H4 (cell line): ENCODE measurements around the gene TWSG1. TPM values are rescaled to one million over a fixed set of nuclear protein-coding genes. Genes with fewer than 3 reads are reported as not detected.

ENCODE experiments used
- total RNA-seq: library from RNA; depleted of rRNA; stranded (reverse); fragments of >200 nt; shearing (Covaris generic); gene quantifications from 2 replicates; pipeline ENCODE4 v1.2.3, GENCODE V29; 2014; rRNA removed

TWSG1 gene
- total RNA-seq, 1 experiment from 2014 or later, result 45.9 TPM

Other genes starting within 250 kb of the TWSG1 start
- 203 and 236 TPM in 2 replicates for gene NDUFV2, start 232.1 kb upstream of the TWSG1 start, total RNA-seq
- 5.1 and 14.1 TPM in 2 replicates for gene ANKRD12, start 198.0 kb upstream of the TWSG1 start, total RNA-seq
- gene RALBP1, start 140.7 kb downstream of the TWSG1 start, total RNA-seq, result 49.0 and 53.8 TPM in 2 replicates